Keratinocyte (primary cell): ENCODE data around the gene IFNAR1.
"Not testable (repeated sequence)": the region's sequence is repeated elsewhere in the genome, so short reads cannot be mapped to it uniquely, and the experiment has no call there.

Experiments
- CTCF ChIP-seq, 3 experiments: IDR thresholded peaks in 1 of 3; conservative IDR thresholded peaks in 1 of 3; optimal IDR thresholded peaks in 1 of 3; 2 replicates in 2 of 3; 3 replicates in 1 of 3; pipeline versions ENCODE3 to v1.5.1; 2011; ENCODE audit warnings: low read length in 3 of 3, mild to moderate bottlenecking in 3 of 3, moderate library complexity in 2 of 3, control low read depth in 1 of 3, inconsistent platforms in 1 of 3; ENCODE audit not compliant: insufficient read depth in 2 of 3; ENCODE audit errors: extremely low read depth in 1 of 3
- EZH2 ChIP-seq: IDR thresholded peaks from one replicate; pipeline ENCODE4 v1.6.1; 2012; ENCODE audit warnings: inconsistent platforms, mild to moderate bottlenecking, low read length, moderate library complexity

- TF ChIP-seq CTCF (optimal IDR thresholded peaks at IDR 0.05 in 1 of 3, IDR thresholded peaks at IDR 0.05 in 1 of 3, conservative IDR thresholded peaks at IDR 0.05 in 1 of 3; ENCODE audit: extremely low read depth in 1 of 3, insufficient read depth in 2 of 3, low read length in 3 of 3); EZH2: not testable (repeated sequence)
Measured at GRCh38 chr21:33321005-33321404, 3.8 kb upstream of the IFNAR1 start.
